Calu3 (cell line): Measurements from ENCODE around the gene STIM1. TPM values are rescaled to one million over a fixed set of nuclear protein-coding genes. Genes with fewer than 3 reads are reported as not detected.
"Not testable (repeated sequence)": the region's sequence is repeated elsewhere in the genome, so short reads cannot be mapped to it uniquely, and the experiment has no call there.

Source experiments
- BruUV-seq: library from RNA; stranded (reverse); fragments of 400-500 nt; replicated peaks from 2 replicates; lab custom pipeline; 2021; lab: Mats Ljungman, UMichigan
- CTCF ChIA-PET: fragments of 300-600 bp; sonication (Branson Sonifier 250); formaldehyde crosslinking; loops from one replicate; lab custom pipeline; 2022; ENCODE audit warnings: antibody characterized with exemption; lab: Charles Lee
- DNase-seq: peaks from one replicate; pipeline ENCODE4 v3.0.0; 2022
- H3K27ac Mint-ChIP-seq: one replicate; pipeline ENCODE4 v1.8.0; 2022; ENCODE audit warnings: mixed read lengths; ENCODE audit not compliant: unreplicated experiment
- H3K27me3 Mint-ChIP-seq: one replicate; pipeline ENCODE4 v1.8.0; 2022; ENCODE audit warnings: mixed read lengths; ENCODE audit not compliant: unreplicated experiment
- H3K36me3 Mint-ChIP-seq: one replicate; pipeline ENCODE4 v1.8.0; 2022; ENCODE audit warnings: mild to moderate bottlenecking, moderate library complexity, mixed read lengths; ENCODE audit not compliant: insufficient read depth, unreplicated experiment
- H3K4me1 Mint-ChIP-seq: one replicate; pipeline ENCODE4 v1.8.0; 2022; ENCODE audit warnings: mild to moderate bottlenecking, low read depth, mixed read lengths; ENCODE audit not compliant: unreplicated experiment
- H3K4me3 Mint-ChIP-seq: one replicate; pipeline ENCODE4 v1.8.0; 2022; ENCODE audit warnings: mild to moderate bottlenecking, low read depth, moderate library complexity, mixed read lengths; ENCODE audit not compliant: unreplicated experiment
- H3K9me3 Mint-ChIP-seq: one replicate; pipeline ENCODE4 v1.8.0; 2022; ENCODE audit warnings: low read depth, mixed read lengths; ENCODE audit not compliant: unreplicated experiment
- CTCF ChIP-seq: fragments of 200-600 bp; IDR thresholded peaks from one replicate; pipeline ENCODE4 v1.8.0; 2022; ENCODE audit warnings: antibody characterized with exemption; ENCODE audit not compliant: unreplicated experiment
- intact Hi-C: fragments of 100-400 bp; cut with micrococcal nuclease; formaldehyde crosslinking; loops from one replicate; pipeline ENCODE4 v1.10.0; 2022; ENCODE audit not compliant: unreplicated experiment
- total RNA-seq: library from RNA; stranded (reverse); gene quantifications from 2 replicates; pipeline ENCODE4 v1.2.3, GENCODE V29; 2022

STIM1 gene
- total RNA-seq, 1 experiment from 2014 or later = 60.1 TPM

GRCh38 chr11:3994030-3994640 is 138.7 kb downstream of the STIM1 start:
- Mint-ChIP-seq H3K9me3 (peaks cover 11% of the 10 kb centered on the region), H3K4me3 (no peak overlapping the region), H3K27ac (no peak overlapping the region), H3K36me3 (no peaks in the 10 kb centered on the region), H3K27me3 (no peaks in the 10 kb centered on the region), H3K4me1 (no peaks in the 10 kb centered on the region)
- no peak for DNase-seq
- no peak for TF ChIP-seq CTCF
- BruUV-seq = no TSS peak
- CTCF ChIA-PET = no interaction called here
- intact Hi-C loops = no loop called here

- no TSS peak for BruUV-seq
- Mint-ChIP-seq H3K4me3 (no peak overlapping the region), H3K9me3 (peaks cover 14% of the 10 kb centered on the region), H3K4me1 (no peaks in the 10 kb centered on the region), H3K27me3 (no peaks in the 10 kb centered on the region), H3K27ac (no peak overlapping the region), H3K36me3 (no peaks in the 10 kb centered on the region)
- no peak for DNase-seq
- no peak for TF ChIP-seq CTCF
- intact Hi-C loops = no loop called here
- CTCF ChIA-PET = no interaction called here
Observed at GRCh38 chr11:3995307-3995706, 139.8 kb downstream of the STIM1 start.

GRCh38 chr11:3995949-3996554 is 140.6 kb downstream of the STIM1 start:
- Mint-ChIP-seq H3K36me3 (no peaks in the 10 kb centered on the region), H3K27me3 (no peaks in the 10 kb centered on the region), H3K4me1 (no peaks in the 10 kb centered on the region), H3K27ac (no peak overlapping the region), H3K9me3 (peaks cover 16% of the 10 kb centered on the region), H3K4me3 (no peak overlapping the region)
- intact Hi-C loops = no loop called here
- no TSS peak for BruUV-seq
- TF ChIP-seq CTCF = no peak
- CTCF ChIA-PET = no interaction called here
- no peak for DNase-seq

GRCh38 chr11:3996651-3997050 is 141.2 kb downstream of the STIM1 start:
- Mint-ChIP-seq H3K27me3 (no peaks in the 10 kb centered on the region), H3K27ac (no peak overlapping the region), H3K36me3 (no peaks in the 10 kb centered on the region), H3K4me1 (no peaks in the 10 kb centered on the region), H3K9me3 (peaks cover 16% of the 10 kb centered on the region), H3K4me3 (no peak overlapping the region)
- intact Hi-C loops = no loop called here
- TF ChIP-seq CTCF = no peak
- CTCF ChIA-PET = no interaction called here
- DNase-seq = no peak
- BruUV-seq = no TSS peak

GRCh38 chr11:4004753-4005152 is 149.3 kb downstream of the STIM1 start:
- H3K27ac Mint-ChIP-seq, H3K4me3 Mint-ChIP-seq, intact Hi-C loops, H3K27me3 Mint-ChIP-seq, H3K9me3 Mint-ChIP-seq, DNase-seq, BruUV-seq, CTCF ChIA-PET, H3K36me3 Mint-ChIP-seq, H3K4me1 Mint-ChIP-seq: not testable (repeated sequence)
